Ishikawa (cell line): ENCODE data around the gene SLC25A11.

Experiments used
- CEBPB ChIP-seq: IDR thresholded peaks from 2 replicates; pipeline ENCODE4 v1.6.1; 2012
- CREB1 ChIP-seq: IDR thresholded peaks from 2 replicates; pipeline ENCODE4 v1.6.1; 2012; ENCODE audit warnings: low read depth
- EGR1 ChIP-seq: IDR thresholded peaks from 2 replicates; pipeline ENCODE4 v1.6.1; 2012
- EP300 ChIP-seq: IDR thresholded peaks from 2 replicates; pipeline ENCODE4 v1.6.1; 2012; ENCODE audit warnings: borderline replicate concordance
- FOXM1 ChIP-seq: IDR thresholded peaks from 2 replicates; pipeline ENCODE4 v1.6.1; 2012; ENCODE audit warnings: low read depth, borderline replicate concordance
- MAX ChIP-seq: IDR thresholded peaks from 2 replicates; pipeline ENCODE4 v1.6.1; 2012
- NFIC ChIP-seq: IDR thresholded peaks from 2 replicates; pipeline ENCODE4 v1.6.1; 2012
- RAD21 ChIP-seq: IDR thresholded peaks from 2 replicates; pipeline ENCODE4 v1.6.1; 2012; ENCODE audit warnings: low read depth
- REST ChIP-seq: IDR thresholded peaks from 2 replicates; pipeline ENCODE4 v1.6.1; 2012; ENCODE audit warnings: low read depth, mild to moderate bottlenecking
- TAF1 ChIP-seq: IDR thresholded peaks from 2 replicates; pipeline ENCODE4 v1.6.1; 2012; ENCODE audit warnings: low read depth, mild to moderate bottlenecking
- TCF12 ChIP-seq: IDR thresholded peaks from 2 replicates; pipeline ENCODE4 v1.6.1; 2012; ENCODE audit warnings: low read depth
- TEAD4 ChIP-seq: IDR thresholded peaks from 2 replicates; pipeline ENCODE4 v1.6.1; 2012
- USF1 ChIP-seq: IDR thresholded peaks from 2 replicates; pipeline ENCODE4 v1.6.1; 2012
- YY1 ChIP-seq: IDR thresholded peaks from 2 replicates; pipeline ENCODE4 v1.6.1; 2012; ENCODE audit warnings: low read depth
- ZBTB7A ChIP-seq: IDR thresholded peaks from 2 replicates; pipeline ENCODE4 v1.6.1; 2012; ENCODE audit warnings: low read depth

The SLC25A11 gene

GRCh38 chr17:4970273-4970672 is 30.4 kb upstream of the SLC25A11 start:
- no peak for TF ChIP-seq RAD21
- TF ChIP-seq USF1, result no peak
- no peak for TF ChIP-seq CEBPB
- no peak for TF ChIP-seq NFIC
- TF ChIP-seq MAX, result no peak

- TF ChIP-seq EP300 (no peak), ZBTB7A (no peak), NFIC (no peak), YY1 (no peak), CREB1 (no peak), TAF1 (no peak), EGR1 (no peak), FOXM1 (no peak), TEAD4 (no peak), TCF12 (no peak), REST (no peak), USF1 (no peak)
Measured at GRCh38 chr17:4969551-4970173, 29.8 kb upstream of the SLC25A11 start.

- TF ChIP-seq FOXM1 (no peak), CEBPB (no peak), NFIC (no peak), YY1 (no peak), TEAD4 (no peak), TAF1 (no peak), RAD21 (no peak), ZBTB7A (no peak), MAX (no peak), REST (no peak), EP300 (no peak), USF1 (no peak)
Measured at GRCh38 chr17:4969047-4969550, 29.3 kb upstream of the SLC25A11 start.

- TF ChIP-seq USF1 (peak; percentile 72), FOXM1 (no peak)
Measured at GRCh38 chr17:4968486-4969046, 28.7 kb upstream of the SLC25A11 start.

- no peak for TF ChIP-seq REST
- peak; percentile 92 for TF ChIP-seq TAF1
- TF ChIP-seq RAD21, result peak; percentile 48; the same call in 1 of the 2 replicates
- TF ChIP-seq EGR1, result peak; percentile 88
- TF ChIP-seq ZBTB7A, result peak; percentile 97
- peak; percentile 57; the same call in 1 of the 2 replicates for TF ChIP-seq TCF12
- TF ChIP-seq YY1, result peak; percentile 96
- TF ChIP-seq CEBPB, result no peak
- no peak for TF ChIP-seq CREB1
- TF ChIP-seq MAX, result peak; percentile 76
- TF ChIP-seq FOXM1, result no peak
- no peak for TF ChIP-seq USF1
- TF ChIP-seq EP300, result 0 out of 2 replicates have a peak, but pooled peaks have one; percentile 23
- TF ChIP-seq TEAD4, result no peak; the same call in 1 of the 2 replicates
- peak; percentile 67 for TF ChIP-seq NFIC
Measured at GRCh38 chr17:4967539-4968485, 28.0 kb upstream of the SLC25A11 start, which contains the start of gene SPAG7. Gene SPAG7 (minus strand): TSS chr17:4967817. CDS start chr17:4967804, 13 bp downstream.
